Tibial nerve (tissue), 4 donors: ENCODE measurements around the gene MCUR1. TPM values are rescaled to one million over a fixed set of nuclear protein-coding genes. Genes with fewer than 3 reads are reported as not detected.
A peak's percentile ranks its signal among the peaks of the same experiment; 100 is the strongest.

Source experiments
- DNase-seq, 2 donors: peaks; one replicate each; pipeline ENCODE4 v3.0.0-alpha.2; 2019; ENCODE audit warnings: low spot score in 2 of 2
- H3K27ac ChIP-seq, 4 donors: fragments of 200-600 bp; sonication (generic) in 3 of 4; one replicate each; pipeline ENCODE4 v1.5.1; 2017 to 2019; ENCODE audit warnings: mild to moderate bottlenecking in 1 of 4
- H3K27me3 ChIP-seq, 2 donors: fragments of 200-600 bp; sonication (generic) in 1 of 2; one replicate each; pipeline versions ENCODE4 v1.5.1 to v1.6.0; 2017 to 2019
- H3K36me3 ChIP-seq, 3 donors: fragments of 200-600 bp; sonication (generic); one replicate each; pipeline ENCODE4 v1.5.1; 2018 to 2019
- H3K4me1 ChIP-seq, 4 donors: fragments of 200-600 bp; sonication (generic) in 3 of 4; one replicate each; pipeline ENCODE4 v1.5.1; 2017 to 2019
- H3K4me3 ChIP-seq, 4 donors: fragments of 200-600 bp; sonication (generic) in 3 of 4; one replicate each; pipeline ENCODE4 v1.5.1; 2017 to 2019; ENCODE audit warnings: mild to moderate bottlenecking in 1 of 4, moderate library complexity in 1 of 4
- H3K9me3 ChIP-seq, 4 donors: fragments of 200-600 bp; sonication (generic) in 3 of 4; one replicate each; pipeline ENCODE4 v1.5.1; 2017 to 2019
- CTCF ChIP-seq, 5 experiments: fragments of 200-600 bp in 3 of 5; fragments of 450-650 bp in 2 of 5; sonication (generic) in 3 of 5; IDR thresholded peaks; one replicate each; pipeline ENCODE4 v1.5.1; 2016 to 2019; ENCODE audit warnings: antibody characterized with exemption in 5 of 5, mild to moderate bottlenecking in 3 of 5, moderate library complexity in 2 of 5
- EP300 ChIP-seq, 2 donors: sonication (generic); formaldehyde crosslinking; IDR thresholded peaks; one replicate each; pipeline ENCODE4 v1.6.1; 2017; ENCODE audit warnings: antibody characterized with exemption in 2 of 2, mild to moderate bottlenecking in 1 of 2
- POLR2A ChIP-seq, 2 donors: fragments of 450-650 bp; IDR thresholded peaks; one replicate each; pipeline ENCODE4 v1.6.1; 2017; ENCODE audit warnings: antibody characterized with exemption in 2 of 2, mild to moderate bottlenecking in 2 of 2, moderate library complexity in 2 of 2
- WGBS, 2 donors: methylation state at CpG; one replicate each; pipeline ENCODE4 v1.1.5; 2018; 5-methylcytosine and 5-hydroxymethylcytosine counted together
- total RNA-seq, 4 donors: library from RNA; depleted of rRNA; stranded (reverse); fragments of >200 nt; gene quantifications; one replicate each; pipeline ENCODE4 v1.1.0, GENCODE V29; 2016

Gene MCUR1
- total RNA-seq, 4 donors from 2014 or later, result 7.9 to 23.7 (median 9.9) TPM

DNA sequence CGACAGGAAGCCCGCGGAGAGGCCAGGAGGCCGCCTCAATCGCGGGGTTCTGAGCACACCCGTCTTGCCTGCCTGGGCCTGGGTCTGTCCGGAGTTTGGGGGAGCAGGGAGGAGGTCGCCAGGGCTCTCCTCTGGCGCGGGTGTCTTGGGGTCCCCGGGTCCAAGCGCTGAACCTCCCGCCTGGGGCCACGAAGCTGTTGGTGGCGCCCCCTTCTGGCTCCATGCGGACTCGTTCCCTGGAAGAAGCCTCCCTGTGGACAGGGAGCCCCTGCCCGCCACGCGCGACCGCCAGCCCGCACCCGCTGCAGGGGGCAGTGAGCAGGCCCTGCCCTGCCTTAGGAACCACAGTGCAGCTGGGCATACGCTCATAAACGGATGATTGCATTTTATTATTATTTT lies 44.7 kb downstream of the MCUR1 start:
- Histone ChIP-seq H3K27ac (no peak overlapping the region), H3K9me3 (no peaks in the 10 kb centered on the region), H3K27me3 (no peaks in the 10 kb centered on the region), H3K36me3 (peaks cover 0 to 5% (median 0%) of the 10 kb centered on the region in 3 donors), H3K4me1 (peaks cover 0 to 25% (median 9%) of the 10 kb centered on the region in 4 donors), H3K4me3 (no peak overlapping the region)
- DNase-seq, result no peak
- TF ChIP-seq CTCF (IDR thresholded peaks at IDR 0.05), result no peak
- TF ChIP-seq EP300 (IDR thresholded peaks at IDR 0.05), result no peak
- 77 to 88% methylated on average over 16 to 18 of the region's 27 CpGs for WGBS, 2 donors

GRCh38 chr6:13769034-13769654 lies 45.2 kb downstream of the MCUR1 start:
- no peaks in the 10 kb centered on the region for H3K27me3 ChIP-seq
- no peak overlapping the region for H3K4me3 ChIP-seq
- no peak for TF ChIP-seq EP300 (IDR thresholded peaks at IDR 0.05)
- no peak for TF ChIP-seq CTCF (IDR thresholded peaks at IDR 0.05)
- TF ChIP-seq POLR2A (IDR thresholded peaks at IDR 0.05), result no peak
- no peak overlapping the region for H3K27ac ChIP-seq
- peaks cover 0 to 3% (median 0%) of the 10 kb centered on the region in 4 donors for H3K9me3 ChIP-seq
- H3K4me1 ChIP-seq, result peaks cover 0 to 25% (median 9%) of the 10 kb centered on the region in 4 donors
- H3K36me3 ChIP-seq, result peaks cover 0 to 5% (median 0%) of the 10 kb centered on the region in 3 donors
- no peak for DNase-seq
- WGBS, 2 donors, result 91 to 95% methylated on average over 44 to 45 of the region's 47 CpGs

DNA sequence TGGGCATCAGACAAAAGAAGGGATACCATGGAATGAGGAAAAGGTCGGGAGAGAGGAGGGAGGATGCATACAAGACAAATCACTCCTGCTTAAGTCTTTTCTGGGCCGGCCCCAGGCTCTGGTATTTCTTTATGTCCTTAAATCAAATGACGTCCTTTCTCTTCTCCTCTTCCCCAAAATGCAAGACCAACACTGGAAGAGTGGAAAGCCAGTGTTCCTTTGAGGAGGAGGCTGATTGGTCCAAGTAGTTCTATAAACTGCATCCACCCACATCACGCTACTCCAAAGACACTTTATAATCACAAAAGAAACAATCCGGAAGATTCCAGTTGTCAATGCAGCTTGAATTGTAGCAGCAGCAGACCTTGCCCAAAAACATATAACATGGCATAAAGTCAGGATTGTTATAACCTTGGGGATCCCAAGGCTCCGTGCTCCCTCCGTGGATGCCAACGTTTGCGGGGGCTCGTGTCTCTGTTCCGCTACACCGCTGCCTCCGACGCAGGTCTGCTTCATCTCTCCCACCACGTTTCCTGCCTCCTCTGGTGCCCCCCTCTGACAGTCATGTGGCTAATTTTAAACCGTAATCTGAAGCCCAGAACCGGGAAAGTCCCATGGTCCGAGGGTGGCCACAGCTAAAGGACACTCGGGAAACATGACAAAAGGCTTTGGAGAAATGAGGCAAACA lies 47.1 kb downstream of the MCUR1 start:
- H3K27ac ChIP-seq, result peak overlapping the region in 2 of 4 donors; percentile 33 to 62
- peak; percentile 23 to 57 for DNase-seq
- 8 to 9% methylated on average over 19 of the region's 19 CpGs for WGBS, 2 donors
- H3K9me3 ChIP-seq, result peaks cover 0 to 6% (median 0%) of the 10 kb centered on the region in 4 donors
- peaks cover 0 to 36% (median 21%) of the 10 kb centered on the region in 4 donors for H3K4me1 ChIP-seq
- H3K4me3 ChIP-seq, result peak overlapping the region in 3 of 4 donors; percentile 36 to 48 (median 44)
- H3K36me3 ChIP-seq, result peaks cover 0 to 1% (median 0%) of the 10 kb centered on the region in 3 donors
- no peaks in the 10 kb centered on the region for H3K27me3 ChIP-seq
- peak in 3 of 5 experiments; percentile 8 to 27 (median 15) for TF ChIP-seq CTCF (IDR thresholded peaks at IDR 0.05)
- TF ChIP-seq EP300 (IDR thresholded peaks at IDR 0.05), result no peak
- TF ChIP-seq POLR2A (IDR thresholded peaks at IDR 0.05), result no peak

DNA sequence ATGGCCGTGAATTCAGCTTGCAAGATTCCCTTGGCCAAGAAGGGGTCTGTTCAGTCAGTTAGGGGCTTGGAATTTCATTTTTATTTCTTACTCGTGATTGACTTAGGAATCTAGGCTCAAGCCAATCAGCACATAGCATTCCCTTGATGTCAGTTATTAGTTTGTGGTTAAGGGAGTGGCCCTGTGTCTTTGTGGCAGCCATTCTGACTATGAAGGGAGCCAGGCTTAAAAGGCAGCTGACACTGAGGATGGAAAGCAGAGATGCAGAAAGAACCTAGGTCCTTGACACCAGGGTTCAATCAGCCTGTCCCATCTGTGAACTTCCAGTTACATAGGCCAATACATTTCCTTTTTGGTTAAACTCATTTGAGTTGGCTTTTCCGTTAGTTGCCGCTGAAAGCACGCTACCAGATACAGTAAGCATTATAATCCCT lies 48.1 kb downstream of the MCUR1 start:
- Histone ChIP-seq H3K4me1 (peaks cover 0 to 45% (median 30%) of the 10 kb centered on the region in 4 donors), H3K27ac (peak overlapping the region in 1 of 4 donors; percentile 15), H3K9me3 (peaks cover 0 to 6% (median 0%) of the 10 kb centered on the region in 4 donors), H3K36me3 (no peaks in the 10 kb centered on the region), H3K4me3 (no peak overlapping the region), H3K27me3 (no peaks in the 10 kb centered on the region)
- no peak for DNase-seq
- WGBS, 2 donors, result 69 to 71% methylated on average over 5 of the region's 5 CpGs
- no peak for TF ChIP-seq CTCF (IDR thresholded peaks at IDR 0.05)
- TF ChIP-seq EP300 (IDR thresholded peaks at IDR 0.05), result peak in 1 of 2 donors; percentile 28

GRCh38 chr6:13765570-13765969 lies 48.8 kb downstream of the MCUR1 start:
- H3K36me3 ChIP-seq, result no peaks in the 10 kb centered on the region
- TF ChIP-seq EP300 (IDR thresholded peaks at IDR 0.05), result no peak
- WGBS, 2 donors, result 84 to 85% methylated on average over 8 of the region's 8 CpGs

More at GRCh38 chr6:13765570-13765969, 48.8 kb downstream of the MCUR1 start:
- H3K27ac ChIP-seq, result peak overlapping the region in 1 of 4 donors; percentile 15
- peaks cover 0 to 6% (median 0%) of the 10 kb centered on the region in 4 donors for H3K9me3 ChIP-seq
- H3K4me3 ChIP-seq, result no peak overlapping the region
- peaks cover 0 to 52% (median 33%) of the 10 kb centered on the region in 4 donors for H3K4me1 ChIP-seq
- no peak for DNase-seq
- no peaks in the 10 kb centered on the region for H3K27me3 ChIP-seq
